Karpas-422 (cell line): Measurements from ENCODE around the gene ARSA. TPM values are rescaled to one million over a fixed set of nuclear protein-coding genes. Genes with fewer than 3 reads are reported as not detected.

Experiments used
- DNase-seq: peaks from one replicate; pipeline ENCODE4 v3.0.0-alpha.2; 2015
- H2AFZ ChIP-seq: fragments of 200-600 bp; sonication (generic); 2 replicates; pipeline ENCODE4 v1.6.1; 2014; ENCODE audit warnings: antibody characterized with exemption, low read length, mixed read lengths
- H3K27ac ChIP-seq: fragments of 200-600 bp; sonication (generic); 2 replicates; pipeline ENCODE4 v1.5.1; 2014; ENCODE audit warnings: mild to moderate bottlenecking, low read length, moderate library complexity
- H3K27me3 ChIP-seq: fragments of 200-600 bp; sonication (generic); 2 replicates; pipeline ENCODE4 v1.6.1; 2014; ENCODE audit warnings: low read length, mixed read lengths
- H3K36me3 ChIP-seq: fragments of 200-600 bp; sonication (generic); 2 replicates; pipeline ENCODE4 v1.6.1; 2014; ENCODE audit warnings: low read length, mixed read lengths; ENCODE audit not compliant: insufficient read depth
- H3K4me1 ChIP-seq: fragments of 200-600 bp; sonication (generic); 2 replicates; pipeline ENCODE4 v1.6.1; 2014; ENCODE audit warnings: mild to moderate bottlenecking, low read length, mixed read lengths
- H3K4me2 ChIP-seq: fragments of 200-600 bp; sonication (generic); 2 replicates; pipeline ENCODE4 v1.6.1; 2014; ENCODE audit warnings: low read length, low read depth, mild to moderate bottlenecking; ENCODE audit not compliant: poor library complexity, severe bottlenecking
- H3K4me3 ChIP-seq: fragments of 200-600 bp; sonication (generic); 2 replicates; pipeline ENCODE4 v1.5.1; 2014; ENCODE audit warnings: mild to moderate bottlenecking, antibody characterized with exemption, low read length, mixed read lengths
- H3K79me2 ChIP-seq: fragments of 200-600 bp; sonication (generic); 2 replicates; pipeline ENCODE4 v1.6.1; 2014; ENCODE audit warnings: mild to moderate bottlenecking, low read length, mixed read lengths
- H3K9ac ChIP-seq: fragments of 200-600 bp; sonication (generic); 2 replicates; pipeline ENCODE4 v1.6.0; 2014; ENCODE audit warnings: low read length
- H3K9me2 ChIP-seq: fragments of 200-600 bp; sonication (generic), shearing (Covaris generic); replicated peaks from 2 replicates; pipeline ENCODE4 v1.6.0; 2014; ENCODE audit warnings: mild to moderate bottlenecking, low read length, moderate library complexity; ENCODE audit not compliant: insufficient read depth
- H3K9me3 ChIP-seq: fragments of 300-700, 200-600 bp; sonication (generic); 2 replicates; pipeline ENCODE4 v1.6.1; 2014; ENCODE audit warnings: low read length, mixed read lengths
- H4K20me1 ChIP-seq: fragments of 200-600 bp; sonication (generic); 2 replicates; pipeline ENCODE4 v1.6.1; 2014; ENCODE audit warnings: mild to moderate bottlenecking, antibody characterized with exemption, low read length, low read depth; ENCODE audit not compliant: insufficient read depth
- total RNA-seq: library from RNA; depleted of rRNA; stranded (reverse); fragments of >200 nt; shearing (Covaris generic); gene quantifications from 2 replicates; pipeline ENCODE4 v1.2.3, GENCODE V29; 2014; ENCODE audit warnings: low replicate concordance

The ARSA gene
- total RNA-seq, 1 experiment from 2014 or later: 24.3 TPM

- Histone ChIP-seq H4K20me1 (no peaks in the 10 kb centered on the region), H3K79me2 (peaks cover 26% of the 10 kb centered on the region), H3K4me2 (no peak overlapping the region), H2AFZ (no peak overlapping the region), H3K9me2 (no peaks in the 10 kb centered on the region), H3K9ac (no peak overlapping the region), H3K27ac (no peak overlapping the region), H3K9me3 (no peaks in the 10 kb centered on the region), H3K4me3 (no peak overlapping the region), H3K4me1 (peaks cover 15% of the 10 kb centered on the region), H3K27me3 (no peaks in the 10 kb centered on the region), H3K36me3 (peaks cover 16% of the 10 kb centered on the region; the same call in 1 of the 2 replicates)
- no peak for DNase-seq
These were observed 49.1 kb downstream of the ARSA start for GRCh38 chr22:50578776-50579310.

DNA sequence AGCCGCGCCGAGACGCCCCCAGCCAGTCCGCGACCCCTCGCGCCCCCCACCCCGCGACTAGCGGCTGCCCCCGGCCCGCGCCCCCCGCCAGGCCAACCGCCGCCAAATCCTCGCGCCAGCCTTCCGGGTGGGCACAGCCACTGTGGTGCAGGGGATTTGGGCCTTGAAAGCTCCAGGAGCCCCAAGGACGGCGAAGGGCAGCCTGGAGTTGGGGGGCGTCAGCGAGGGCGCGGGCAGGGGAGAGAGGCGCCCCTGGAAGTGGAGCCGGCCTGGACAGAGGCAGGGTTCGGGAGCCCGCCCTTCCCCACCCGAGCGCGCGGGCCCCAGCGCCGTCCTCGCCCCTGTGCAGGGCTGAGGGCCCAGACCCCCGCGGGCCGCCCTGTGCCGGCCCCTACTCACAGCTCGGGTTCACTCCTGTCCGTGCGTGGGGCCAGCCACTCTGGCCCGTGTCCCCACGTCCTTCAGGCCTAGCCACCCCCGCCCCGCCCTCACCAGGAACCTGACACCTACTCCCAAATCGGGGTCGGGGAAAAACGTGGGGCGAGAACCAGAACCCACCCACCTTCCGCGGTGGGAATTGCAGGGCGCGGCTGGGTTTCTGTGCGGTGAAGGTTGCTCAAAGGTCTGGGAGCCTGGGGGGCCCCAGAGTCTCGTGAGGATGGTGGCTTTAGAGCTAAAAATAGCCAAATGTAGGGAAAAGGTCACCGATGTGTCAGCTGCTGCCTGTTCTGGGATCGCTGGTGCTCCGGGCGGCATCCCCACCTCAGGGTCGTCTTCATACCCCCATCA, 49.8 kb downstream of the ARSA start, which contains the start of gene CPT1B:
CPT1B (minus strand) TSS at position 441 of the 789 bp plus-strand sequence. CDS start 512 bp downstream, outside the sequence.
- Histone ChIP-seq H3K9me2 (no peaks in the 10 kb centered on the region), H3K4me3 (no peak within 1 kb of the TSS), H3K27ac (no peak within 1 kb of the TSS), H4K20me1 (no peaks in the 10 kb centered on the region), H3K9me3 (no peaks in the 10 kb centered on the region), H3K9ac (no peak within 1 kb of the TSS), H3K79me2 (peaks cover 19% of the 10 kb centered on the region), H2AFZ (no peak within 1 kb of the TSS), H3K4me1 (peaks cover 11% of the 10 kb centered on the region), H3K27me3 (no peaks in the 10 kb centered on the region), H3K4me2 (no peak within 1 kb of the TSS), H3K36me3 (peaks cover 16% of the 10 kb centered on the region; the same call in 1 of the 2 replicates)
- DNase-seq: no peak

DNA sequence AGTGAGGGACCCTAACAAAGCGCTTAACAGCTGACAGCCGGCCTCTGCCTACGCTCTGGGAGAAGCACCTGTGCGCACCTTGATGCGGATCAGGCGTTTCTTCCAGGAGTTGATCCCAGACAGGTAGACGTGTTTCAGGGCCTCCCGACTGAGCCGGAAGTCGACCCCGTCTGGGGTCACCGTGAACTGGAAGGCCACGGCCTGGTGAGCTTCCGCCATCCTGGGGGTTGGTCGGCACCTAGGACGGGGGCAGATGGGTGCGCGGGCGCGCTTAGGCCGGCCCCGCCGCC, 50.3 kb downstream of the ARSA start:
- Histone ChIP-seq H3K36me3 (peaks cover 16% of the 10 kb centered on the region; the same call in 1 of the 2 replicates), H3K9ac (no peak overlapping the region), H2AFZ (no peak overlapping the region), H3K4me1 (peaks cover 11% of the 10 kb centered on the region), H3K9me2 (no peaks in the 10 kb centered on the region), H3K9me3 (no peaks in the 10 kb centered on the region), H3K27ac (no peak overlapping the region), H4K20me1 (no peaks in the 10 kb centered on the region), H3K4me2 (no peak overlapping the region), H3K4me3 (no peak overlapping the region), H3K27me3 (no peaks in the 10 kb centered on the region), H3K79me2 (peaks cover 18% of the 10 kb centered on the region)
- DNase-seq: no peak

DNA sequence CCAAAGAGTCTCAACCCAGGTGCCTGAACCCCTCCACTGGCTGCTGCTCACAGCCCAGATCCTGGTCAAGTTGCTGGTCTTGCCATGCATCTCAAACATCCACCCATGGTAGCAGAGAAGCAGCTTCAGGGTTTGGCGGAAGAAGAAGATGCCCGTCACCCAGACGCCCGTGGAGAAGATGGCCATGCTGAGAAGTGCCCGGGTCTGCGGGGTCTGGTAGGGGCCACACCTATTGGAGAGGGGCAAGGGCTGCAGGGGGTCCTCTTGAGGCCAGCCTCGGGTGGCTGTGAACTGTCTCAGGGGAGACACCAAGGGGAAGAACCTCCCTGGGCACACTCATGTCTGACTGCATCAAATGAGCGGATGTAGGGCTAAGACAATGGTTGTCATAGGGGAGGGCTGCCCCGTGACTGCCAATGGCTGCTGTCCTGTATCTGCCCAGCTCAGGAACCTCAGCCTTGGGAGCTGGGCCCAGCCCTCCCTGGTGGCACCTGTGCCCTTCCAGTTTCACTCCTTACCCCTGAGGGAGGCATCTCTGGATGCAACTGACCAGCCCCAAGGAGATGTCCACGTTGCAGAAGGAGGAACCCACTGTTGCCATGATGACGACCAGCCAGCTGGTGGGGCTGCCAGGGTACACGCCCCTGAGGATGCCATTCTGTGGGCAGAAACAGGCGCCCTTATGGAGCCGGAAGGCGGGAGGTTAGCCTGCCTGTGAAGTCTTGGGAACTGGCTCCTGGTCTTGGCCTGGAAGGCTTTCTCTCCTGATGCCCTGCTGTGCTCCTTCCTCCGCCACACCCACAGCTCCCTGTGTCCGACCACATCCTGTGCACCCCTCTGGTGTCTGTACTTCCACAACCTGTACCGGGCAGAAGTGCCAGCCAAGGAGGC, 50.9 kb downstream of the ARSA start:
- DNase-seq: no peak
- H4K20me1 ChIP-seq: no peaks in the 10 kb centered on the region
- H3K9me3 ChIP-seq: no peaks in the 10 kb centered on the region
- H3K27me3 ChIP-seq: no peaks in the 10 kb centered on the region
- H3K27ac ChIP-seq: no peak overlapping the region
- H3K9me2 ChIP-seq: no peaks in the 10 kb centered on the region
- H3K4me2 ChIP-seq: no peak overlapping the region
- peaks cover 11% of the 10 kb centered on the region for H3K4me1 ChIP-seq
- H2AFZ ChIP-seq: no peak overlapping the region
- H3K4me3 ChIP-seq: no peak overlapping the region
- H3K9ac ChIP-seq: no peak overlapping the region
- H3K36me3 ChIP-seq: peaks cover 16% of the 10 kb centered on the region; the same call in 1 of the 2 replicates
- peaks cover 17% of the 10 kb centered on the region for H3K79me2 ChIP-seq

DNA sequence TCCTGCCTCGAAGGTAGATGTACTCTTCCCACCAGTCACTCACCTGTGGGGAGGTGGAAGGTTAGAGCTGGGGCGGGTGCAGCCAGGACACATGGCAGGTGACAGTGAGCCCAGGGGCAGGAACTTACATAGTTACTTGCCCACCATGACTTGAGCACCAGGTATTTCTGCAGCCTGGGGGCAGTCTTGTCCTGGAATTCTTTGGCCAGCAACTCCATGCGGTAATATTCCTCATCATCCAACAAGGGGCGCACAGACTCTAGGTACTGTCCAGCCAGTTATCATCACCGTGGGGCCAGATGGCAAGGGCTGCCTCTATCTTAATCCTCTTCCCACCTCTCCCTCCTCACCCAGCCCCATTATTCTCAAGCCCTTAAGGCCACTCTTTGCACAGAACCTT, 51.9 kb downstream of the ARSA start:
- Histone ChIP-seq H3K27me3 (no peaks in the 10 kb centered on the region), H2AFZ (no peak overlapping the region), H3K9me2 (no peaks in the 10 kb centered on the region), H3K79me2 (peaks cover 7% of the 10 kb centered on the region), H3K4me3 (no peak overlapping the region), H3K4me1 (peaks cover 2% of the 10 kb centered on the region), H3K4me2 (no peak overlapping the region), H3K27ac (no peak overlapping the region), H4K20me1 (no peaks in the 10 kb centered on the region), H3K9me3 (no peaks in the 10 kb centered on the region), H3K9ac (no peak overlapping the region), H3K36me3 (peaks cover 19% of the 10 kb centered on the region)
- DNase-seq: no peak

DNA sequence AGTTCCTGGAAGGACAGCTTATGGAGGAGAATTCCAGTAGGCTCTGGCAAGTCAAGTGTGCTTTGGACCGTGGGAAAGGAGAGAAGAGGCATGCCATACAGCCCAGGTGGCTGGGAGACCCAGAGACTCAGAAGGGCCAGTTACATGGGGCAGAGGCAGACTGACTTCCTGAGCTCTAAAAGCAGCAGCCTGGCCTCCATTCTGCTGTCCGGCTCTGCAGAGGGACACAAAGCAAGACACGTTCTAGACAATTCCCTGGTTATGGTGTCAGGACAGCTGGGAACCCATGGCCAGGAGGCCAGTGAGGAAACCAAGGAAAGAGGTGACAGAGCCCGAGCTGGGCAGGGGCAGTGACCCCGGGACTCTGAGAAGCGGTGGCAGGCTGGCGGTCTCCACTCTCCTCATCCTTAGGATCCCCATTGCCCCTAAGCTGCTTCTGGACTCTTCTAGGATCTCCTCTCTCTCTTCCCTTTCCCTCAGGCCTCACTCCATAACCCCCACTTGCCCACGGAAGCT, 52.5 kb downstream of the ARSA start:
- no peaks in the 10 kb centered on the region for H4K20me1 ChIP-seq
- H3K4me3 ChIP-seq: no peak overlapping the region
- H3K4me1 ChIP-seq: no peaks in the 10 kb centered on the region
- no peak overlapping the region for H2AFZ ChIP-seq
- no peaks in the 10 kb centered on the region for H3K27me3 ChIP-seq
- H3K27ac ChIP-seq: no peak overlapping the region
- H3K4me2 ChIP-seq: no peak overlapping the region
- no peaks in the 10 kb centered on the region for H3K9me2 ChIP-seq
- H3K36me3 ChIP-seq: peaks cover 23% of the 10 kb centered on the region
- peaks cover 3% of the 10 kb centered on the region; the same call in 1 of the 2 replicates for H3K79me2 ChIP-seq
- no peak for DNase-seq
- H3K9ac ChIP-seq: no peak overlapping the region
- H3K9me3 ChIP-seq: no peaks in the 10 kb centered on the region
